ENCODE results near the gene DYNC2LI1. TPM values are rescaled to one million over a fixed set of nuclear protein-coding genes. Genes with fewer than 3 reads are reported as not detected.

DYNC2LI1 gene
- total RNA-seq, 1 donor from 2014 or later: 15.3 TPM

- no peak overlapping the region for H3K27ac Mint-ChIP-seq (ENCODE audit: unreplicated experiment)
- peaks cover 23% of the 10 kb centered on the region for H3K27me3 Mint-ChIP-seq (ENCODE audit: low read depth, unreplicated experiment)
- H3K36me3 Mint-ChIP-seq (ENCODE audit: low read depth, unreplicated experiment): no peaks in the 10 kb centered on the region
- Histone ChIP-seq H3K27ac (ENCODE audit: low read depth, low read length) (no peak overlapping the region), H3K36me3 (ENCODE audit: insufficient read depth, low read length) (no peaks in the 10 kb centered on the region), H2AFZ (ENCODE audit: low read depth, low read length) (no peak overlapping the region), H3K9ac (ENCODE audit: low read length) (no peak overlapping the region), H3K4me1 (ENCODE audit: insufficient read depth, low read length) (no peaks in the 10 kb centered on the region), H3K27me3 (ENCODE audit: insufficient read depth, low read length) (no peaks in the 10 kb centered on the region), H3K4me3 (ENCODE audit: insufficient read depth, low read depth, low read length) (no peak overlapping the region), H4K20me1 (ENCODE audit: insufficient read depth, low read length) (no peaks in the 10 kb centered on the region), H3K9me3 (ENCODE audit: insufficient read depth, low read depth, low read length) (no peaks in the 10 kb centered on the region), H3K79me2 (ENCODE audit: insufficient read depth, low read length) (no peaks in the 10 kb centered on the region), H3K4me2 (ENCODE audit: low read length) (no peak overlapping the region)
- H3K9me3 Mint-ChIP-seq (ENCODE audit: unreplicated experiment): peaks cover 4% of the 10 kb centered on the region
- no peak overlapping the region for H3K4me3 Mint-ChIP-seq (ENCODE audit: unreplicated experiment)
- DNase-seq (ENCODE audit: low read depth) (no peak), FAIRE-seq (no peak)
- TF ChIP-seq CTCF (IDR thresholded peaks at IDR 0.05; ENCODE audit: insufficient read depth, low read depth, low read length): no peak
- no peak for TF ChIP-seq EZH2 (IDR thresholded peaks at IDR 0.05; ENCODE audit: insufficient read depth, low read length)
- peaks cover 3% of the 10 kb centered on the region for H3K4me1 Mint-ChIP-seq (ENCODE audit: low read depth, unreplicated experiment)
These were observed 45.8 kb downstream of the DYNC2LI1 start for GRCh38 chr2:43819491-43820163.

- H3K4me3 Mint-ChIP-seq (ENCODE audit: unreplicated experiment): no peak overlapping the region
- H3K4me1 ChIP-seq (ENCODE audit: insufficient read depth, low read length): no peaks in the 10 kb centered on the region
- no peaks in the 10 kb centered on the region for H3K9me3 ChIP-seq (ENCODE audit: insufficient read depth, low read depth, low read length)
- H3K27ac Mint-ChIP-seq (ENCODE audit: unreplicated experiment): no peak overlapping the region
- peaks cover 4% of the 10 kb centered on the region for H3K9me3 Mint-ChIP-seq (ENCODE audit: unreplicated experiment)
- H4K20me1 ChIP-seq (ENCODE audit: insufficient read depth, low read length): no peaks in the 10 kb centered on the region
- H3K27me3 Mint-ChIP-seq (ENCODE audit: low read depth, unreplicated experiment): peaks cover 30% of the 10 kb centered on the region
- no peak overlapping the region for H3K27ac ChIP-seq (ENCODE audit: low read depth, low read length)
- H3K4me1 Mint-ChIP-seq (ENCODE audit: low read depth, unreplicated experiment): peaks cover 3% of the 10 kb centered on the region
- H3K4me2 ChIP-seq (ENCODE audit: low read length): no peak overlapping the region
- FAIRE-seq: no peak
- H3K9ac ChIP-seq (ENCODE audit: low read length): no peak overlapping the region
- H3K27me3 ChIP-seq (ENCODE audit: insufficient read depth, low read length): no peaks in the 10 kb centered on the region
- H3K36me3 Mint-ChIP-seq (ENCODE audit: low read depth, unreplicated experiment): no peaks in the 10 kb centered on the region
- no peaks in the 10 kb centered on the region for H3K79me2 ChIP-seq (ENCODE audit: insufficient read depth, low read length)
- no peak overlapping the region for H3K4me3 ChIP-seq (ENCODE audit: insufficient read depth, low read depth, low read length)
- DNase-seq (ENCODE audit: low read depth): no peak
- no peaks in the 10 kb centered on the region for H3K36me3 ChIP-seq (ENCODE audit: insufficient read depth, low read length)
- no peak overlapping the region for H2AFZ ChIP-seq (ENCODE audit: low read depth, low read length)
- TF ChIP-seq CTCF (IDR thresholded peaks at IDR 0.05; ENCODE audit: insufficient read depth, low read depth, low read length) (no peak), EZH2 (IDR thresholded peaks at IDR 0.05; ENCODE audit: insufficient read depth, low read length) (no peak)
These were observed 49.0 kb downstream of the DYNC2LI1 start for GRCh38 chr2:43822839-43823238.

- H3K9me3 ChIP-seq (ENCODE audit: insufficient read depth, low read depth, low read length): no peaks in the 10 kb centered on the region
- no peaks in the 10 kb centered on the region for H4K20me1 ChIP-seq (ENCODE audit: insufficient read depth, low read length)
- H2AFZ ChIP-seq (ENCODE audit: low read depth, low read length): no peak overlapping the region
- H3K9ac ChIP-seq (ENCODE audit: low read length): no peak overlapping the region
- H3K36me3 ChIP-seq (ENCODE audit: insufficient read depth, low read length): no peaks in the 10 kb centered on the region
- Mint-ChIP-seq H3K27me3 (ENCODE audit: low read depth, unreplicated experiment) (peaks cover 30% of the 10 kb centered on the region), H3K36me3 (ENCODE audit: low read depth, unreplicated experiment) (no peaks in the 10 kb centered on the region), H3K4me1 (ENCODE audit: low read depth, unreplicated experiment) (no peaks in the 10 kb centered on the region), H3K9me3 (ENCODE audit: unreplicated experiment) (peaks cover 4% of the 10 kb centered on the region), H3K4me3 (ENCODE audit: unreplicated experiment) (no peak overlapping the region), H3K27ac (ENCODE audit: unreplicated experiment) (no peak overlapping the region)
- no peak overlapping the region for H3K4me2 ChIP-seq (ENCODE audit: low read length)
- DNase-seq (ENCODE audit: low read depth) (no peak), FAIRE-seq (no peak)
- no peak overlapping the region for H3K4me3 ChIP-seq (ENCODE audit: insufficient read depth, low read depth, low read length)
- H3K4me1 ChIP-seq (ENCODE audit: insufficient read depth, low read length): no peaks in the 10 kb centered on the region
- H3K27me3 ChIP-seq (ENCODE audit: insufficient read depth, low read length): no peaks in the 10 kb centered on the region
- no peak overlapping the region for H3K27ac ChIP-seq (ENCODE audit: low read depth, low read length)
- TF ChIP-seq EZH2 (IDR thresholded peaks at IDR 0.05; ENCODE audit: insufficient read depth, low read length) (no peak), CTCF (IDR thresholded peaks at IDR 0.05; ENCODE audit: insufficient read depth, low read depth, low read length) (no peak)
- no peaks in the 10 kb centered on the region for H3K79me2 ChIP-seq (ENCODE audit: insufficient read depth, low read length)
These were observed 49.9 kb downstream of the DYNC2LI1 start for GRCh38 chr2:43823751-43824150.
